ENCODE measurements around the gene AKAP1. TPM values are rescaled to one million over a fixed set of nuclear protein-coding genes. Genes with fewer than 3 reads are reported as not detected.

AKAP1 gene
- total and polyA plus RNA-seq, 2 experiments from 2014 or later: 8.6 to 10.7 TPM

DNA sequence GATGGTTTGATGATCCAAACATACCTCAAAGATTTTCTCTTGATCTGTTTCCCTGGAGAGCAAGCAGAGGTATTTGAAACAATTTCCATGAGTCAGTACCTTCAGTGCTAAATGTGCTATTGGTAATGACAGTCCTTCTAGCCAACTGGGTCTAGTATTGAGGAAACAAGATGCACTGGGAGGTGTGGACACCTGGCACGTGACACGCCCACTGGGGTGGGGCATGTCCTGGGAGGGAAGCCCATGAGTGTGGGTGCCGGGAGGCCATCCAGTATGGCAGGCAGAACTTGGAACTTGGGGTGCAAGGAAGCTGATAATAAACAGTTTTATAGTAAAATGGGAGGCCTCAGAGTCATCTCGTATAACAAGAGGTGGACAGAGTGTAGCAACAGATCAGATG lies 17.9 kb upstream of the AKAP1 start:
- WGBS, 2 experiments (ENCODE audit: low coverage in 1 of 2, low lambda C conversion rate in 2 of 2, missing lambda C conversion rate in 2 of 2): 47 to 71% methylated on average over 4 of the region's 4 CpGs
- Histone ChIP-seq H3K9me2 (ENCODE audit: insufficient read depth) (no peaks in the 10 kb centered on the region), H2AFZ (no peak overlapping the region), H3K4me2 (ENCODE audit: unreplicated experiment) (no peak overlapping the region), H3F3A (ENCODE audit: insufficient read depth) (no peaks in the 10 kb centered on the region), H3K9ac (no peak overlapping the region), H3K79me2 (ENCODE audit: insufficient read depth) (no peaks in the 10 kb centered on the region), H3K27me3 (replicated peaks; ENCODE audit: insufficient read depth) (no peaks in the 10 kb centered on the region), H3K4me1 (ENCODE audit: insufficient read depth) (no peaks in the 10 kb centered on the region), H3K27ac (no peak overlapping the region), H3K36me3 (ENCODE audit: low read depth) (no peaks in the 10 kb centered on the region), H4K20me1 (ENCODE audit: insufficient read depth) (no peaks in the 10 kb centered on the region), H3K9me3 (ENCODE audit: low read depth) (no peaks in the 10 kb centered on the region), H3K4me3 (no peak overlapping the region)
- TF ChIP-seq EZH2phosphoT487 (IDR thresholded peaks at IDR 0.05; ENCODE audit: insufficient read depth, low read depth): no peak
- no peak for DNase-seq
- in situ Hi-C loops (cut with MboI): no loop called here

DNA sequence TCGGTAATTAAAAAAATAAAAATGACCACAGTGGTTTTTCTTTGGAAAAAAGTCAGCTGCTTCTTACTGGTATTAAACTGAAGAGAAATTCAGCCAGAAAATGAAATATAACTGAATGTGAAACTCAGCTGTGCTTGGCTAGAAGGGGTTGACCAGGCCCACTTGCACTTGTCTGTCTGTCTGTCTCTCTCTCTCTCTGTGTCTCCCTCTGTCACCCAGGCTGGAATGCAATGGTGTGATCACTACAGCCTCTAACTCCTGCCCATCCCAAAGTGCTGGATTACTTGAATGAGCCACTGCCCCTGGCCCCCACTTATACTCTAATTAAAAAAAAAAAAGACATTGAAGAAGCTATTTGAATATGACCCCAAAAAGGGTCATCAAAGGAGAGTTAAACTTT lies 17.3 kb upstream of the AKAP1 start:
- H3K27me3 ChIP-seq (replicated peaks; ENCODE audit: insufficient read depth): no peaks in the 10 kb centered on the region
- in situ Hi-C loops (cut with MboI): no loop called here
- WGBS, 2 experiments (ENCODE audit: low coverage in 1 of 2, low lambda C conversion rate in 2 of 2, missing lambda C conversion rate in 2 of 2): 50% methylated on average over 1 of the region's 1 CpG
- no peak overlapping the region for H3K4me2 ChIP-seq (ENCODE audit: unreplicated experiment)
- no peaks in the 10 kb centered on the region for H4K20me1 ChIP-seq (ENCODE audit: insufficient read depth)
- no peaks in the 10 kb centered on the region for H3K4me1 ChIP-seq (ENCODE audit: insufficient read depth)
- H3F3A ChIP-seq (ENCODE audit: insufficient read depth): no peaks in the 10 kb centered on the region
- H3K27ac ChIP-seq: no peak overlapping the region
- H3K9me3 ChIP-seq (ENCODE audit: low read depth): no peaks in the 10 kb centered on the region
- H3K9me2 ChIP-seq (ENCODE audit: insufficient read depth): no peaks in the 10 kb centered on the region
- no peak overlapping the region for H3K4me3 ChIP-seq
- H3K9ac ChIP-seq: no peak overlapping the region
- H3K79me2 ChIP-seq (ENCODE audit: insufficient read depth): no peaks in the 10 kb centered on the region
- no peaks in the 10 kb centered on the region for H3K36me3 ChIP-seq (ENCODE audit: low read depth)
- DNase-seq: no peak
- TF ChIP-seq EZH2phosphoT487 (IDR thresholded peaks at IDR 0.05; ENCODE audit: insufficient read depth, low read depth) (no peak), EZH2 (IDR thresholded peaks at IDR 0.05; ENCODE audit: insufficient read depth, poor library complexity, severe bottlenecking) (no peak)
- no peak overlapping the region for H2AFZ ChIP-seq

DNA sequence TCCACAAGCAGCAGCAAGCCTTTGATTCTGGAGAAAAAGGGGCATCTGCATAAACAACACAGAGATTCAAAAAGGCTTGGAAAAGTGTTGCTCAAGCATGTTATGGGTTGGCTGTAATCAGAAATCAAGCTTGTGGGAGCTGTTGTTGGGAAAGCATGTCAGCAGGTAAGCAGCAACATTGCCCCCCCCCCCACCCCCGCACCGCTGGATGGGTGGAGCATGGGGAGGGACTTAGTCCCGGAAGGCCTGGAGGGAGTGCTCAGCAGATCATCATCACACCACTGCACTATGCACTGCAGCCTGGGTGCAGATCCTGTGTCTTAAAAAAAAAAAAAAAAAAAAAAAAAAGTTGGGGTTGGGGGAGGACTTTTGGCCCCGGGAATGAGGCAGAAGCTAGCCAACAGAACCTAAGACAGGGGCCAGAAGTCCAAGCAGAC lies 16.8 kb upstream of the AKAP1 start:
- Histone ChIP-seq H3K9ac (no peak overlapping the region), H3K27me3 (replicated peaks; ENCODE audit: insufficient read depth) (peaks cover 2% of the 10 kb centered on the region; the same call in 1 of the 2 replicates), H2AFZ (no peak overlapping the region), H3K27ac (no peak overlapping the region), H3F3A (ENCODE audit: insufficient read depth) (no peaks in the 10 kb centered on the region), H3K4me1 (ENCODE audit: insufficient read depth) (no peaks in the 10 kb centered on the region), H3K4me2 (ENCODE audit: unreplicated experiment) (no peak overlapping the region), H3K9me2 (ENCODE audit: insufficient read depth) (no peaks in the 10 kb centered on the region), H4K20me1 (ENCODE audit: insufficient read depth) (no peaks in the 10 kb centered on the region), H3K4me3 (no peak overlapping the region), H3K36me3 (ENCODE audit: low read depth) (no peaks in the 10 kb centered on the region), H3K79me2 (ENCODE audit: insufficient read depth) (no peaks in the 10 kb centered on the region), H3K9me3 (ENCODE audit: low read depth) (no peaks in the 10 kb centered on the region)
- no peak for DNase-seq
- WGBS, 2 experiments (ENCODE audit: low coverage in 1 of 2, low lambda C conversion rate in 2 of 2, missing lambda C conversion rate in 2 of 2): 11 to 17% methylated on average over 4 of the region's 4 CpGs
- no peak for TF ChIP-seq EZH2 (IDR thresholded peaks at IDR 0.05; ENCODE audit: insufficient read depth, poor library complexity, severe bottlenecking)
- no peak for TF ChIP-seq EZH2phosphoT487 (IDR thresholded peaks at IDR 0.05; ENCODE audit: insufficient read depth, low read depth)
- in situ Hi-C loops (cut with MboI): no loop called here

DNA sequence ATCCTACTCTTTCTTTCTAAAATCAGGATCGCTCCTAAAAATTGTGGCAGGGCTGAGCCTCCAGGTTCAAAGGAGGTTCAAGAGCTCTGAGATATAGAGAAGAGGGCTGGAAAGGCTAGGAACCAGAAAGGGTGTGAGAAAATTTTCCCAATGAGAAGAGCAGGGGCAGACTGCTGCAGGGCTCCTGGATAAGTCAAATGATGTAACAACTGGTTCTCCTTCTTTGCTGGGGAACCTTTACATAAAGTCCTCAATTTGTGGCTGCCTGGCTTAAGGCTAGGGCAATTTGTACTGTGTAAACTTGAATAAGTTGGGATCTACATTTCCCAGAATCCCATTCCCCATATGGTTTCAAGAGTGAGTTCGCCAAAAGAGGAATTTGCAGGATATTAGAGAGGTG lies 16.3 kb upstream of the AKAP1 start:
- no peak for DNase-seq
- H3K4me2 ChIP-seq (ENCODE audit: unreplicated experiment): no peak overlapping the region
- H3K79me2 ChIP-seq (ENCODE audit: insufficient read depth): no peaks in the 10 kb centered on the region
- no peaks in the 10 kb centered on the region for H3K9me3 ChIP-seq (ENCODE audit: low read depth)
- in situ Hi-C loops (cut with MboI): no loop called here
- no peaks in the 10 kb centered on the region for H4K20me1 ChIP-seq (ENCODE audit: insufficient read depth)
- no peaks in the 10 kb centered on the region for H3K36me3 ChIP-seq (ENCODE audit: low read depth)
- no peak overlapping the region for H3K4me3 ChIP-seq
- no peaks in the 10 kb centered on the region for H3K9me2 ChIP-seq (ENCODE audit: insufficient read depth)
- peaks cover 7% of the 10 kb centered on the region; the same call in 1 of the 2 replicates for H3K27me3 ChIP-seq (replicated peaks; ENCODE audit: insufficient read depth)
- no peak overlapping the region for H3K9ac ChIP-seq
- no peak for TF ChIP-seq EZH2phosphoT487 (IDR thresholded peaks at IDR 0.05; ENCODE audit: insufficient read depth, low read depth)
- no peak for TF ChIP-seq EZH2 (IDR thresholded peaks at IDR 0.05; ENCODE audit: insufficient read depth, poor library complexity, severe bottlenecking)
- H3K4me1 ChIP-seq (ENCODE audit: insufficient read depth): no peaks in the 10 kb centered on the region
- WGBS, 2 experiments (ENCODE audit: low coverage in 1 of 2, low lambda C conversion rate in 2 of 2, missing lambda C conversion rate in 2 of 2): 80 to 92% methylated on average over 2 of the region's 2 CpGs
- H3K27ac ChIP-seq: no peak overlapping the region
- H2AFZ ChIP-seq: no peak overlapping the region
- H3F3A ChIP-seq (ENCODE audit: insufficient read depth): no peaks in the 10 kb centered on the region
